OCI-LY3 (cell line): ENCODE data around the gene TMC2.

Experiments
- H2AFZ ChIP-seq: fragments of 200-600, 300-600 bp; shearing (Covaris generic); 2 replicates; pipeline ENCODE4 v1.6.0; 2014; ENCODE audit warnings: antibody characterized with exemption, low read depth, low read length
- H3K27ac ChIP-seq: fragments of 200-600, 300-600 bp; sonication (generic); 2 replicates; pipeline ENCODE4 v1.5.1; 2014; ENCODE audit warnings: mild to moderate bottlenecking, low read length, moderate library complexity, mixed read lengths
- H3K27me3 ChIP-seq: fragments of 200-600, 300-600 bp; sonication (generic); 2 replicates; pipeline ENCODE4 v1.6.1; 2014; ENCODE audit warnings: low read depth, low read length, mixed read lengths
- H3K36me3 ChIP-seq: fragments of 200-600, 300-600 bp; sonication (generic); replicated peaks from 2 replicates; pipeline ENCODE3; 2014; ENCODE audit warnings: low read depth, low read length, mixed read lengths
- H3K4me1 ChIP-seq: fragments of 300-600, 200-600 bp; sonication (generic); 2 replicates; pipeline ENCODE4 v1.6.1; 2014; ENCODE audit warnings: low read length, mixed read lengths
- H3K4me2 ChIP-seq: fragments of 200-600, 300-600 bp; sonication (generic); 2 replicates; pipeline ENCODE4 v1.6.1; 2014; ENCODE audit warnings: low read length, mixed read lengths
- H3K4me3 ChIP-seq: fragments of 300-600, 200-600 bp; sonication (generic); 2 replicates; pipeline ENCODE4 v1.5.1; 2014; ENCODE audit warnings: antibody characterized with exemption, mild to moderate bottlenecking, low read length, moderate library complexity
- H3K79me2 ChIP-seq: fragments of 300-600, 200-600 bp; shearing (Covaris generic); 2 replicates; pipeline ENCODE4 v1.6.1; 2014; ENCODE audit warnings: mild to moderate bottlenecking, low read length, mixed read lengths
- H3K9ac ChIP-seq: fragments of 300-600, 200-600 bp; shearing (Covaris generic); 2 replicates; pipeline ENCODE4 v1.6.0; 2014; ENCODE audit warnings: mild to moderate bottlenecking, low read length, moderate library complexity
- H3K9me3 ChIP-seq: fragments of 200-600, 300-600 bp; shearing (Covaris generic); 2 replicates; pipeline ENCODE4 v1.6.1; 2014; ENCODE audit warnings: low read length, mixed read lengths; ENCODE audit not compliant: insufficient read depth
- H4K20me1 ChIP-seq: fragments of 200-600, 300-600 bp; sonication (generic); 2 replicates; pipeline ENCODE4 v1.6.1; 2016; ENCODE audit warnings: low read length, mixed read lengths; ENCODE audit not compliant: insufficient read depth
- EZH2phosphoT487 ChIP-seq: fragments of 200-600 bp; shearing (Covaris generic); IDR thresholded peaks from 2 replicates; pipeline ENCODE4 v1.6.1; 2018; ENCODE audit warnings: antibody characterized with exemption, mixed run types, low read depth
- TF ChIP-seq, protein P1 (sequence below): fragments of 200-600, 300-600 bp; sonication (generic); IDR thresholded peaks from 2 replicates; pipeline ENCODE4 v1.5.1; 2014; ENCODE audit warnings: antibody characterized with exemption, low read length, low read depth

The TMC2 gene

DNA sequence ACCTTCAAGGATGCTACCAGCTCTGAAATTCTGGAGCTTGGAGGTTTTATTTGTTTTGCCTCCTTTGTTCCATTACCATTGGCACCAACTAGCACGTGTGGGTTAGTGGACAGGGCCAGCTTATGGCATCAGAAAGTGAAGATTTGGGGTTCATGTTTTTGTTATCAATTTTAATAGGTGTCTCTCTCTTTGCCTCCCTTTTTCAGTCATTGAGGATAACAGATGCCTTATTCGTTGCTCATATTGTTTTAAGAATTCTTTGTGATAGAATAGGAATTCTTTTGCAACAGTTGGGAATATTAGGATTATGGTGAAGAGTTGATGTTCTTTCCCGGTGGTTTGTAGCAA is 22.9 kb downstream of the TMC2 start:
- Histone ChIP-seq H3K36me3 (no peaks in the 10 kb centered on the region), H4K20me1 (no peaks in the 10 kb centered on the region), H3K9me3 (no peaks in the 10 kb centered on the region), H2AFZ (no peak overlapping the region), H3K4me3 (no peak overlapping the region), H3K9ac (no peak overlapping the region), H3K27ac (no peak overlapping the region), H3K27me3 (peaks cover 37% of the 10 kb centered on the region), H3K79me2 (no peaks in the 10 kb centered on the region), H3K4me1 (no peaks in the 10 kb centered on the region), H3K4me2 (no peak overlapping the region)
- TF ChIP-seq, protein P1, sequence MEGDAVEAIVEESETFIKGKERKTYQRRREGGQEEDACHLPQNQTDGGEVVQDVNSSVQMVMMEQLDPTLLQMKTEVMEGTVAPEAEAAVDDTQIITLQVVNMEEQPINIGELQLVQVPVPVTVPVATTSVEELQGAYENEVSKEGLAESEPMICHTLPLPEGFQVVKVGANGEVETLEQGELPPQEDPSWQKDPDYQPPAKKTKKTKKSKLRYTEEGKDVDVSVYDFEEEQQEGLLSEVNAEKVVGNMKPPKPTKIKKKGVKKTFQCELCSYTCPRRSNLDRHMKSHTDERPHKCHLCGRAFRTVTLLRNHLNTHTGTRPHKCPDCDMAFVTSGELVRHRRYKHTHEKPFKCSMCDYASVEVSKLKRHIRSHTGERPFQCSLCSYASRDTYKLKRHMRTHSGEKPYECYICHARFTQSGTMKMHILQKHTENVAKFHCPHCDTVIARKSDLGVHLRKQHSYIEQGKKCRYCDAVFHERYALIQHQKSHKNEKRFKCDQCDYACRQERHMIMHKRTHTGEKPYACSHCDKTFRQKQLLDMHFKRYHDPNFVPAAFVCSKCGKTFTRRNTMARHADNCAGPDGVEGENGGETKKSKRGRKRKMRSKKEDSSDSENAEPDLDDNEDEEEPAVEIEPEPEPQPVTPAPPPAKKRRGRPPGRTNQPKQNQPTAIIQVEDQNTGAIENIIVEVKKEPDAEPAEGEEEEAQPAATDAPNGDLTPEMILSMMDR = no peak
- TF ChIP-seq EZH2phosphoT487 = no peak

DNA sequence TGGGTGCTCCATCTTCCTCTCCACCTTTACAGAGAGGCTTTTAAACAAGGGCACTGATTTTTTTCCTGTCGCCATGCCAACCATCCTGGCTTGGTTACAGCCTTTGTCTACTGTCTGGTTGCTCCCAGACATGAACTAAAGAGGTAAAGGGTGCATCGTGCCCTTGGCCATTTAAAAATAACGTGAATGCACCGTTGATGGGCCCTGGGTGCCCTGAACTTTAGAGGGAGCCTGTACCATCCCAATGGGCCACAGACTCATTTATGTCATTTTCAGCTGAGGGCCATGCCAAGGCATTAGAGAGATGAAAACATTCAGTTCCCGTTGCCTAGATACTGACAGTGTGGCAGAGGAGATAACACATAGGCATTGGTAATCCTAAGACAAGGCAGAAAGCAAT is 23.3 kb downstream of the TMC2 start:
- H3K9ac ChIP-seq = no peak overlapping the region
- H2AFZ ChIP-seq = no peak overlapping the region
- H3K27me3 ChIP-seq = peaks cover 33% of the 10 kb centered on the region
- no peaks in the 10 kb centered on the region for H3K36me3 ChIP-seq
- H3K4me1 ChIP-seq = no peaks in the 10 kb centered on the region
- no peak overlapping the region for H3K27ac ChIP-seq
- no peak overlapping the region for H3K4me3 ChIP-seq
- H4K20me1 ChIP-seq = no peaks in the 10 kb centered on the region
- H3K79me2 ChIP-seq = no peaks in the 10 kb centered on the region
- H3K4me2 ChIP-seq = no peak overlapping the region
- H3K9me3 ChIP-seq = no peaks in the 10 kb centered on the region
- no peak for TF ChIP-seq EZH2phosphoT487
- TF ChIP-seq, protein P1 = no peak

DNA sequence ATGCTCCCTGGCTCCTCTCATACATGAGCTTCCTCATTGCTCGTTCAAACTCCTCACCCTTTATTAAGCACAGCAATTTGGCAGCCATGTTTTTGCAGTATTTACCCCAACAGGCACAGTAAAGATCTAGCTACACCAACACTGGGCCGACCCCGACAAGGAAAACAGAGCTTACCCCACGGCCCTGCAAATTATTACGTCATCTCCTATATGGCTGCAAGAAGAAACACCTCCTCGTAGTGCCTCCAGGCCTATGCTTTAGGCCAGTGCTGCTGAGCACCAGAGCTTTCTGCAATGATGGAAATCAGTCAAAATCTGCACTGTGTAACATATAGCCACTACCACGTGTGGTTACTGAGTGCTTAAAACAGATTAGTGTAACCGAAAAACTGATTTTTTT is 26.7 kb downstream of the TMC2 start:
- Histone ChIP-seq H3K4me2 (no peak overlapping the region), H4K20me1 (no peaks in the 10 kb centered on the region), H3K36me3 (no peaks in the 10 kb centered on the region), H3K9me3 (no peaks in the 10 kb centered on the region), H3K27me3 (peaks cover 33% of the 10 kb centered on the region), H3K4me1 (no peaks in the 10 kb centered on the region), H3K4me3 (no peak overlapping the region), H3K9ac (no peak overlapping the region), H3K79me2 (no peaks in the 10 kb centered on the region), H3K27ac (no peak overlapping the region), H2AFZ (no peak overlapping the region)
- TF ChIP-seq EZH2phosphoT487 = no peak
- TF ChIP-seq, protein P1 = no peak

DNA sequence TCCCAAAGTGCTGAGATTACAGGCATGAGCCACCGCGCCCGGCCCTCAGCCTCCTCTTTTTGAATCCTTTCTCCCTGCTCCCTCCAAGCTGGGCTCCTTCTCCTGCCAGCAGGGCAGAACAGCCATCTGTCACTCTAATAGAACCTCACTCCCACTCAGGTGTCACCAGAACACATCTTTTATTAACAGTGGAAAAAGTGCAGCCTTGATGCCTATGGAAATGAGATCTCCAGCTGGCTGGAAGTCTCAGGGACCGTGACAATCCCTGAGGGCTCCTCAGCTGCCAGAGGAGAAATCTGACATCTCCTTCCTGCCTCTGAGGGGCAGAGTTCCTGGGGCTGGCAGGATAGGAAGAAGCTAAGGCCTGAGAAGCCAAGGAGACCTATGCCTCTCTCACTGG is 28.0 kb downstream of the TMC2 start:
- H3K27ac ChIP-seq = no peak overlapping the region
- no peaks in the 10 kb centered on the region for H3K9me3 ChIP-seq
- H3K4me2 ChIP-seq = no peak overlapping the region
- H3K4me3 ChIP-seq = no peak overlapping the region
- no peaks in the 10 kb centered on the region for H4K20me1 ChIP-seq
- peaks cover 43% of the 10 kb centered on the region for H3K27me3 ChIP-seq
- no peak for TF ChIP-seq EZH2phosphoT487
- TF ChIP-seq, protein P1 = no peak
- H3K79me2 ChIP-seq = no peaks in the 10 kb centered on the region
- no peak overlapping the region for H2AFZ ChIP-seq
- no peaks in the 10 kb centered on the region for H3K36me3 ChIP-seq
- no peaks in the 10 kb centered on the region for H3K4me1 ChIP-seq
- no peak overlapping the region for H3K9ac ChIP-seq
